Retinal pigment epithelial cell (primary cell): Measurements from ENCODE around the gene GLTP.

ENCODE experiments used
- DNase-seq: peaks from one replicate; pipeline ENCODE4 v3.0.0-alpha.2; 2010; ENCODE audit warnings: low read depth
- H3K4me3 ChIP-seq: 2 replicates; pipeline ENCODE4 v1.5.1; 2011; ENCODE audit warnings: mild to moderate bottlenecking, low read length, control low read depth, moderate library complexity
- TF ChIP-seq, protein P1 (sequence below): conservative IDR thresholded peaks from 2 replicates; pipeline ENCODE4 v1.5.1; 2011; ENCODE audit warnings: low read depth, low read length, control low read depth, inconsistent platforms

GLTP gene

DNA sequence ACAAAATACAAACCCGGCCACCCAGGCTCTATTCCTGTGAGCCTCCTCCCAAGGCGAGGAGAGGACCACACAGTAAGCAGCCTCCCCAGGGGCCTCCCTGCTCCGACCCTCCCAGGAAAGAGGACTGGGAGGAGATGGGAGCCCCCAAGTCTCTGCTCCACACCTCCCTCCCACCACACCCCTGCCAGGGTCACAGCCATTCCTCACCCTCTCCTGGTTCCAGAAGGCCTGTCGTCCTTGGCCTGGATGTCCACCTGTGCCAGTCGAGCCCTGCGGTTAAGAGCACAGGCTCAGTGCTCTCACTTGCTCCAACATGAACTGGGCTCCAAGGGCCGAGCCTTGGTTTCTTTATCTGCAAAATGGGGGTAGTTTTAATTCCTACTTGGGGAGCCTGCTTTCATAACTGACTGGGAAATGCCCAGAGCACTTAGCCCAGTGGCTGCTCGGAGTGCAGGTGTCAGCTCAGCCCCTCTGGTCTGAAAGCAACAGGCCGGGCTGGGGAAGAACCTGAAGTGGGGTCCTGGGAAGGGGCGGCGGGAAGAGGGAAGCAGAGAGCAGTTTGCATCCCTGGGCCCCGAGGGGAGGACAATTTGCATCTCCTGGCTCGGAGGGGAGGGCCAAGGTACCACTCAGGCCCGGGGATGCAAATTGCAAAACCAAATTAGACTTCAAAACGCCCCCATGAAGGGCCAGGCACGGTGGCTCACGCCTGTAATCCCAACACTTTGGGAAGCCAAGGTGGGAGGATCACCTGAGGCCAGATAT, 43.3 kb upstream of the GLTP start:
- TF ChIP-seq, protein P1, sequence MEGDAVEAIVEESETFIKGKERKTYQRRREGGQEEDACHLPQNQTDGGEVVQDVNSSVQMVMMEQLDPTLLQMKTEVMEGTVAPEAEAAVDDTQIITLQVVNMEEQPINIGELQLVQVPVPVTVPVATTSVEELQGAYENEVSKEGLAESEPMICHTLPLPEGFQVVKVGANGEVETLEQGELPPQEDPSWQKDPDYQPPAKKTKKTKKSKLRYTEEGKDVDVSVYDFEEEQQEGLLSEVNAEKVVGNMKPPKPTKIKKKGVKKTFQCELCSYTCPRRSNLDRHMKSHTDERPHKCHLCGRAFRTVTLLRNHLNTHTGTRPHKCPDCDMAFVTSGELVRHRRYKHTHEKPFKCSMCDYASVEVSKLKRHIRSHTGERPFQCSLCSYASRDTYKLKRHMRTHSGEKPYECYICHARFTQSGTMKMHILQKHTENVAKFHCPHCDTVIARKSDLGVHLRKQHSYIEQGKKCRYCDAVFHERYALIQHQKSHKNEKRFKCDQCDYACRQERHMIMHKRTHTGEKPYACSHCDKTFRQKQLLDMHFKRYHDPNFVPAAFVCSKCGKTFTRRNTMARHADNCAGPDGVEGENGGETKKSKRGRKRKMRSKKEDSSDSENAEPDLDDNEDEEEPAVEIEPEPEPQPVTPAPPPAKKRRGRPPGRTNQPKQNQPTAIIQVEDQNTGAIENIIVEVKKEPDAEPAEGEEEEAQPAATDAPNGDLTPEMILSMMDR: no peak
- no peak overlapping the region for H3K4me3 ChIP-seq
- DNase-seq: no peak

DNA sequence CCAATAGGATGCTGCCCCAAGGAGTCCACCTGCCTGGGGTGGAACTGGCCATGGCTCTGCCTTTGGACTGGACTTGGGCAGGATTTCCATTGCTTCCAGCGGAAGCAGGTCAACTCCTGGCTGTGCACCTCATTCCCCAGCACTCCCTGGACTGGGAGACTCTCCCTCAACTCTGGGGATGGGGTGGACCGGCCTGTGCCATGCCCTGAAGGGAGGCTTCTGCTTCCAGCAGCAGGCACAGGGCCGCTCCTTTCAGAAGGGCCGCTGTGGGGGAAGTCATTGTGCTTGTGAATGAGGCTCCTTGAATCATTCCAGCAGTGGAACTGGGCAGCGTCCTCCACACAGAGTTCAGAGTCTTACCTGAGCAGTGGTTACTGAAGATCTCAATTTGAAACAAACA, 42.7 kb upstream of the GLTP start:
- DNase-seq: no peak
- TF ChIP-seq, protein P1: no peak
- H3K4me3 ChIP-seq: no peak overlapping the region

DNA sequence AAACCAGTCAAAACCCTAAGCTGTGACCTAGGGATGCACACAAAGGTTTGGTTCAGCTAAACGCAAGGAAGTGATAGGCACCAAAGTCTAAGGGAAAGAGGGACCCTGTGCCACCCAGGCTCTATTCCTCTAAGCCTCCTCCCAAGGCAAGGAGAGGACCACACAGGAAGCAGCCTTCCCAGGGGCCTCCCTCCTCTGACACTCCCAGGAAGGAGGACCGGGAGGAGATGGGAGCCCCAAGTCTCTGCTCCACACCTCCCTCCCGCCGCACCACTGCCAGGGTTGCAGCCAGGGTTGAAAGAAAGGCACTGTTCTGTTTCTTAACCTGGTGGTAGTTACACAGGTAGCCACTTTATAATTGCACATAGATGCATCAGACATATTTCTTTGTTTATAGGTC, 41.6 kb upstream of the GLTP start:
- DNase-seq: no peak
- TF ChIP-seq, protein P1: no peak
- no peak overlapping the region for H3K4me3 ChIP-seq

DNA sequence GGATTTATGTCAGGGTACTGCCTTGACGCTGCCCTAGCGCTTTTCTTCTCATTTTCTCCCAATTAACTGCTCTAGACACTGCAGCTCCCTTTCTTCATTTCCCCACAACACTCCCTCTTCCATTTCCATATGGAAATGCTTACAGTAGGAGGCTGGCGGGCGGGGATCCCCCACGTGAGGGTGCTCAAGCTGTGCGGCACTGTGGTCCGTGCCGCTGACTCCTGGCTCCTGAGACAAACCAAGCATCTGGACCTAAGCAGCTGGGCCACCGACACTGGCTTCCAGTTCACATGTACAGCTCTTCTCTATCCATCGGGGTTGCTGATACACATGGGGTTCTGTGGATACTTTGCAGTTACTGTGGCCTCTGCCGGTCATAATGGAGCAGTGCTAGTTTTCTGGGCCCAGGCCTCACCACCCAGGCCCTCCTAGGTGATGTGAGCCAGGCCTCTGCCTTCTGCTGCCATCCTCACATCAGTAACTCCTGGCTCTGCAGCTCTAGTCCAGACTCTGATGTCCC, 40.0 kb upstream of the GLTP start:
- H3K4me3 ChIP-seq: no peak overlapping the region
- TF ChIP-seq, protein P1: no peak
- no peak for DNase-seq

DNA sequence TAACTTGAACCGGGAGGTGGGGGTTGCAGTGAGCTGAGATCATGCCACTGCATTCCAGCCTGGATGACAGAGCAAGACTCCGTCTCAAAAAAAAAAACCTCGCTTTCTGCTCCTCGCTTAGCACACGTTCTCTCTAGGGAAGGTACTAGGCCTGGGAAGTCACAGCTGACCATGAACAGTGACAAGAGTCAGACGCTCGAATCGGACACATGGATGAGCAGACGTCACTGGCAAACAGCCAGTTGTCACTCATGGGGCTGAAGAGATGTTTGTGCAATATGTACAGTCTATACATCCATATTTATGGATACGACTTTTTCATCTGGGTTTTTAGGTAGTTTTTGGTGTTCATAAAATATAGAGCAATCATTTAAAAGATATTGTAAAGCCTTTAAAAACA, 39.1 kb upstream of the GLTP start:
- TF ChIP-seq, protein P1: no peak
- DNase-seq: no peak
- H3K4me3 ChIP-seq: no peak overlapping the region

DNA sequence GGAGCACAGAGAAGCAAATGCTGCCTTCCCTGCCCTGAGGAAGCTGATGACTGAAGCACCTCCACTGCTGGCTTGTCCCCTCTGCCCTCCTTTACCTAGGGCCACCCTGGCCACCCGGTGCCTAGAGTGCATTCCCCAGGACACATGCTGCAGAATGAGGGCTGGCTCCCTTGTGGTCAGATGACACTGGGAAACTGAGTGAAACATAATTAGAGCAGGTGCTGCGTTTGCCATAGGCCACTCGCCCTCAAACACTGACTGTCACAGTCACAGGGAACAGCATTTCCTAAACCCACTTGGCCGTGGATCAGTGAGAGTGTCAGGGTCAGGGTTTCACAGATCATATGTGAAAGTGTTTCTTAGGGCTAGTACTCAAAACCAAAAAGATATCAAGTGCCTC, 35.7 kb upstream of the GLTP start:
- no peak overlapping the region for H3K4me3 ChIP-seq
- no peak for DNase-seq
- TF ChIP-seq, protein P1: no peak
